PFSK-1 (cell line): Measurements from ENCODE around the gene COX6A2.

Experiments
- POLR2AphosphoS5 ChIP-seq: IDR thresholded peaks from 2 replicates; pipeline ENCODE4 v1.6.1; 2012; ENCODE audit warnings: low read depth, mild to moderate bottlenecking, control low read depth, low read length, moderate library complexity
- REST ChIP-seq, 2 experiments: IDR thresholded peaks; 2 replicates each; pipeline versions ENCODE4 v1.6.1 to v1.8.0; 2011 to 2012; ENCODE audit warnings: low read depth in 2 of 2, low read length in 2 of 2, control low read depth in 1 of 2, inconsistent platforms in 1 of 2, mild to moderate bottlenecking in 1 of 2, moderate library complexity in 1 of 2; ENCODE audit not compliant: insufficient read depth in 1 of 2
- SIN3A ChIP-seq: IDR thresholded peaks from 2 replicates; pipeline ENCODE4 v1.6.1; 2012; ENCODE audit warnings: mild to moderate bottlenecking, low read length, moderate library complexity, borderline replicate concordance; ENCODE audit not compliant: insufficient read depth
- TAF1 ChIP-seq: IDR thresholded peaks from 2 replicates; pipeline ENCODE4 v1.6.1; 2012; ENCODE audit warnings: low read length, control low read depth, borderline replicate concordance; ENCODE audit not compliant: insufficient read depth

- TF ChIP-seq REST (IDR thresholded peaks at IDR 0.05; ENCODE audit: insufficient read depth in 1 of 2, low read depth in 2 of 2, low read length in 2 of 2) (no peak), TAF1 (no peak), POLR2AphosphoS5 (no peak), SIN3A (no peak)
Measured at GRCh38 chr16:31411024-31411844, 16.9 kb downstream of the COX6A2 start.
